Esophagus (tissue), 2 donors: ENCODE data around the gene CTAGE9. TPM values are rescaled to one million over a fixed set of nuclear protein-coding genes. Genes with fewer than 3 reads are reported as not detected.
"Not testable (repeated sequence)": the region's sequence is repeated elsewhere in the genome, so short reads cannot be mapped to it uniquely, and the experiment has no call there.

Experiments
- H3K27ac ChIP-seq, 2 donors: one replicate each; pipeline ENCODE4 v1.5.1; 2013; ENCODE audit warnings: low read depth in 2 of 2, mild to moderate bottlenecking in 2 of 2, inconsistent platforms in 1 of 2, low read length in 1 of 2, moderate library complexity in 1 of 2
- H3K27me3 ChIP-seq, 2 donors: one replicate each; pipeline ENCODE4 v1.6.1; 2013; ENCODE audit warnings: low read length in 2 of 2, control low read depth in 1 of 2, mild to moderate bottlenecking in 1 of 2; ENCODE audit not compliant: insufficient read depth in 2 of 2, control insufficient read depth in 1 of 2
- H3K36me3 ChIP-seq, 2 donors: one replicate each; pipeline ENCODE4 v1.6.1; 2013; ENCODE audit warnings: low read length in 1 of 2; ENCODE audit not compliant: control insufficient read depth in 2 of 2, insufficient read depth in 2 of 2
- H3K4me1 ChIP-seq, 2 donors: one replicate each; pipeline ENCODE4 v1.6.1; 2013; ENCODE audit warnings: low read length in 1 of 2; ENCODE audit not compliant: control insufficient read depth in 2 of 2, insufficient read depth in 2 of 2
- H3K4me3 ChIP-seq, 2 donors: one replicate each; pipeline ENCODE4 v1.5.1; 2013; ENCODE audit warnings: low read length in 2 of 2, mild to moderate bottlenecking in 2 of 2, low read depth in 1 of 2, moderate library complexity in 1 of 2
- H3K9me3 ChIP-seq, 2 donors: one replicate each; pipeline ENCODE4 v1.6.1; 2013; ENCODE audit warnings: mild to moderate bottlenecking in 2 of 2, low read depth in 1 of 2, low read length in 1 of 2, moderate library complexity in 1 of 2; ENCODE audit not compliant: control insufficient read depth in 2 of 2, insufficient read depth in 1 of 2
- WGBS, 2 donors: extraction: QIAGEN DNeasy Blood & Tissue Kit; methylation state at CpG; one replicate each; pipeline ENCODE4 v1.1.7; 2013; 5-methylcytosine and 5-hydroxymethylcytosine counted together
- polyA plus RNA-seq, 2 donors: library from polyadenylated mRNA; stranded (reverse); fragments of 200-250 nt; gene quantifications; one replicate each; pipeline ENCODE4 v1.2.3, GENCODE V29; 2013
- donor health status: healthy with polysubstance abuse.
- donor health status: Bipolar disorder and iron deficiency.

CTAGE9 gene
- polyA plus RNA-seq, 2 donors: not detected

- Histone ChIP-seq H3K36me3 (no peaks in the 10 kb centered on the region), H3K4me1 (no peaks in the 10 kb centered on the region), H3K27me3 (no peaks in the 10 kb centered on the region), H3K27ac (no peak overlapping the region), H3K9me3 (no peaks in the 10 kb centered on the region), H3K4me3 (no peak overlapping the region)
- WGBS, 2 donors: 78 to 93% methylated on average over 5 of the region's 5 CpGs
These were observed 19.4 kb upstream of the CTAGE9 start for GRCh38 chr6:131730264-131730663.

GRCh38 chr6:131729550-131729949 lies 18.7 kb upstream of the CTAGE9 start:
- Histone ChIP-seq H3K9me3 (no peaks in the 10 kb centered on the region), H3K27me3 (no peaks in the 10 kb centered on the region), H3K27ac (no peak overlapping the region), H3K4me1 (no peaks in the 10 kb centered on the region), H3K36me3 (no peaks in the 10 kb centered on the region), H3K4me3 (no peak overlapping the region)
- WGBS, 2 donors: 73 to 81% methylated on average over 4 of the region's 4 CpGs

GRCh38 chr6:131728296-131728939 lies 17.6 kb upstream of the CTAGE9 start:
- Histone ChIP-seq H3K9me3 (no peaks in the 10 kb centered on the region), H3K27me3 (no peaks in the 10 kb centered on the region), H3K36me3 (no peaks in the 10 kb centered on the region), H3K27ac (no peak overlapping the region), H3K4me1 (no peaks in the 10 kb centered on the region), H3K4me3 (no peak overlapping the region)
- WGBS, 2 donors: 77 to 80% methylated on average over 3 of the region's 3 CpGs

- Histone ChIP-seq H3K9me3 (no peaks in the 10 kb centered on the region), H3K4me3 (no peak overlapping the region), H3K27ac (no peak overlapping the region), H3K4me1 (no peaks in the 10 kb centered on the region), H3K27me3 (no peaks in the 10 kb centered on the region), H3K36me3 (no peaks in the 10 kb centered on the region)
- 77 to 79% methylated on average over 4 of the region's 4 CpGs for WGBS, 2 donors
These were observed 17.1 kb upstream of the CTAGE9 start for GRCh38 chr6:131727868-131728267.

- H3K4me3 ChIP-seq: no peak overlapping the region
- no peak overlapping the region for H3K27ac ChIP-seq
- H3K9me3 ChIP-seq: no peaks in the 10 kb centered on the region
- H3K27me3 ChIP-seq: no peaks in the 10 kb centered on the region
- no peaks in the 10 kb centered on the region for H3K4me1 ChIP-seq
- WGBS, 2 donors: 92 to 98% methylated on average over 5 of the region's 5 CpGs
- no peaks in the 10 kb centered on the region for H3K36me3 ChIP-seq
These were observed 16.6 kb upstream of the CTAGE9 start for GRCh38 chr6:131727467-131727866.

- H3K27ac ChIP-seq: no peak overlapping the region
- H3K4me3 ChIP-seq: no peak overlapping the region
- 67 to 76% methylated on average over 2 of the region's 2 CpGs for WGBS, 2 donors
- H3K36me3 ChIP-seq: no peaks in the 10 kb centered on the region
- no peaks in the 10 kb centered on the region for H3K4me1 ChIP-seq
- H3K27me3 ChIP-seq: no peaks in the 10 kb centered on the region
- no peaks in the 10 kb centered on the region for H3K9me3 ChIP-seq
These were observed 13.3 kb upstream of the CTAGE9 start for GRCh38 chr6:131724114-131724513.

GRCh38 chr6:131721161-131721560 lies 10.3 kb upstream of the CTAGE9 start:
- no peak overlapping the region for H3K27ac ChIP-seq
- no peaks in the 10 kb centered on the region for H3K36me3 ChIP-seq
- 62 to 72% methylated on average over 2 of the region's 2 CpGs for WGBS, 2 donors
- no peaks in the 10 kb centered on the region for H3K4me1 ChIP-seq
- no peaks in the 10 kb centered on the region for H3K9me3 ChIP-seq
- no peak overlapping the region for H3K4me3 ChIP-seq
- H3K27me3 ChIP-seq: no peaks in the 10 kb centered on the region

- Histone ChIP-seq H3K9me3 (no peaks in the 10 kb centered on the region), H3K36me3 (no peaks in the 10 kb centered on the region), H3K27me3 (no peaks in the 10 kb centered on the region), H3K4me3 (no peak overlapping the region), H3K4me1 (no peaks in the 10 kb centered on the region), H3K27ac (no peak overlapping the region)
- WGBS, 2 donors: 67 to 69% methylated on average over 3 of the region's 3 CpGs
These were observed 7.2 kb upstream of the CTAGE9 start for GRCh38 chr6:131717836-131718542.

GRCh38 chr6:131715567-131715966 lies 4.8 kb upstream of the CTAGE9 start:
- not testable (repeated sequence) for H3K27me3 ChIP-seq, H3K9me3 ChIP-seq, H3K4me3 ChIP-seq, H3K4me1 ChIP-seq, H3K36me3 ChIP-seq, H3K27ac ChIP-seq
- 91 to 93% methylated on average over 6 of the region's 6 CpGs for WGBS, 2 donors

GRCh38 chr6:131703905-131704304 lies 6.9 kb downstream of the CTAGE9 start:
- H3K4me3 ChIP-seq: not testable (repeated sequence)
- no CpG with 5 or more reads among the region's 2 CpGs for WGBS, 2 donors

More at GRCh38 chr6:131703905-131704304, 6.9 kb downstream of the CTAGE9 start:
- not testable (repeated sequence) for H3K27me3 ChIP-seq, H3K27ac ChIP-seq, H3K9me3 ChIP-seq, H3K4me1 ChIP-seq, H3K36me3 ChIP-seq
